Glomerular visceral epithelial cell (primary cell): Measurements from ENCODE around the gene LDLRAD4.

ENCODE experiments used
- DNase-seq: peaks from one replicate; pipeline ENCODE4 v3.0.0-alpha.2; 2016; ENCODE audit errors: extremely low spot score

The LDLRAD4 gene

DNA sequence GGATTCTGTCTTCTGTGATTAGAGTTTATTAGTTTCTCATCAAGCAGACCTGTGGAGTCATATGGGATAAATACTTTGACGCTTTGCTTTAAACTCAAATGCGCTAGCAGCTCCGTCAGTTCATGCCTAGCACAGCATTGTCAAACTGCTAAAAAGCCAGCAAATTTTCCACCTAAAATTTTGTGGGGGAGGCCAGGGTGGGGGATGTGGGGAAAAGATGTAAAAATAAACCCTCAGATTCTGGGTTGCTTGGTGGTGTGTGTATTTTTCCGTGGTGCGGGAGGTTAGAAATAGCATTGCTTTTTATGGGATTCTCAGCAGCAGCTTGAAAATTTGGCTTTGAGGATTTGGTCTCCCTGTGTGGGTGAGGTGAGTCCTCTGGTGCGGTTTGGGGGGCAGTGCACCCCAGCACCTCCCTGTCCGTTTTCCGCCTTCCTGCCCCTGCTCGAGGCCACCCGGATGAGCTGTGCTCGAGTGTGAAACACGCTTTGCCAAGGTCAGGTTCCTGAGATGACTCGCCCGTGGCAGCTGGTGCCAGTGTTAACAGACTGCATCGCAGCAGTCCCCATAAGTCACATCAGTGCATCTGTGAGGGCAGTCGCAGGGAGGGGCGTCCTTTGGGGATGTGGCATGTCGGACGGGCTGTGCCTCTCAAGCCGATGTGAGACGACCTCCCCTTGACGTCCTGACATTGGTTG lies 65.9 kb downstream of the LDLRAD4 start:
- DNase-seq = no peak

DNA sequence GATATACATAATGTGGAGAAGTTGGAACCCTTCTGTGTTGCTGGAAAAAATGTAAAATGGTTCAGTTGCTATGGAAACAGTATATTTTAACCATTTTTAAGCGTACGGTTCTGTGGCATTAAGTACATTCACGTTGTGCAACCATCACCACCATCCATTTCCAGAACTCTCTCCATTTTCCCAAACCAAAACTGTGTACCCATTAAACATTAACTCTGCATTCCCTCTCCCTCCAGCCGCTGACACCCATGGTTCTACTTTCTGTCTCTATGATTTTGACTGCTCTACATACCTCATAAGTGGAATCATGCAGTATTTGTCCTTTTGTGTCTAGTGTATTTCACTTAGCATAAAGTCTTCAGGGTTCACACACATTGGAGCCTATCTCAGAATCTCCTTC lies 67.3 kb downstream of the LDLRAD4 start:
- DNase-seq = no peak

GRCh38 chr18:13286456-13287125 lies 68.0 kb downstream of the LDLRAD4 start:
- DNase-seq = no peak

DNA sequence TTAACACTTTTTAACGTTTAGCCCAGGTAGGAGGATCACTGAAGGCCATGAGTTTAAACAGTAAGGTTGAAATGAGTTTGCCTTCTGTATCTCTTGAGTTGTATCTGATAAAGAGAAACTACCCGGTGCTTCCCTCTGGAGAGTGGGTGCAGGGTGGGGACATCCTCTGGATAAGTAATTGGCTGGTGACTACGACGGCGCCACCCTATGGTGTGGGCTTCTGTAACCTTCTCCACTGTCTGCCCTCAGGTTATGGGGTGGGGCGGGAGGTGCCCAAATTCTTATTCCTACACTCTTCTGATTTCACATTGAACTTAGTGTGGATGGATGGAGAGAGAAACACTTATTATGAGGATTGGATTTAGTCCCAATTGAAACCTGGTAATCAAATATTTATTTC lies 68.8 kb downstream of the LDLRAD4 start:
- DNase-seq = no peak

DNA sequence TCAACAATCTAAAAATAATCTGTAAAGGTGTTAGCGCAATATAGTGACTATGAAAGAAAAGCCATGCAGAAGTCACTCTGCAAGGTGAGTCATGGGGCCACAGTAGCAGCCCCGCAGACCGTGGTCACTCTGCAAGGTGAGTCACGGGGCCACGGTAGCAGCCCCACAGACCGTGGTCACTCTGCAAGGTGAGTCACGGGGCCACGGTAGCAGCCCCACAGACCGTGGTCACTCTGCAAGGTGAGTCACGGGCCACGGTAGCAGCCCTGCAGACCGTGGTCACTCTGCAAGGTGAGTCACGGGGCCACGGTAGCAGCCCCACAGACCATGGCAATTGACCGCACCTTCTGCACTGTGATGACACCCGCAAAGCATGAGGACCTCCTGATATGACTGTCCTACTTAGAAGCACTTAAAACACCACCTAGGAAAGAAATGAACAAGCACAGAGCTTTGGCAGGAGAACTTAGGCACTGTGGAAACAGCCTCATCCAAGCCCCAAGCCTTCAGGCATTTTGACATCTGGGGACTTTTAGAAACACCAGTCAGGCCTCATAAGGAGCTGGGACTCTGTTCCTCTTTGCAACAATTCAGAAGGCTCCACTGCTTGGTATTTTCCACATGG lies 70.1 kb downstream of the LDLRAD4 start:
- DNase-seq = no peak

- no peak for DNase-seq
Observed at GRCh38 chr18:13289481-13290205, 71.1 kb downstream of the LDLRAD4 start.

DNA sequence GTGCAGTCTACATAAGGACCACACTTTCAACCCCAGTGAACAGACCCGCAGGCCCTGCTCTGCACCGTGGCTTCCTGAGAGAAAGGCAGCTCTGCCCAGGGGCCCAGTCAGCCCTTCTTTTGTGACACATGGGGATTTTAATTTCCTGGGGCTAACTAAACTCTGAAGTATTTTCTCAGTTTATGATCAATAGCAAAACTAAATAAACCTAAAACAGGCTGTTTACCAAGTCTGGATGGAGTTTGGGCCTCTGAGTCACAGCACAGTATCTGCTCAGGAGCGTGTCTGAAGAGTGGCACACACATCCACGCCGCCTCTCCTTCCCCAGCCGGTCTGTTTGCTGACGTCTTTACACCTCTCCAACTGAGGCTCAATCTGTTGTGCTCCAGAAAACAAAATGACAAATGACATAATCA lies 72.3 kb downstream of the LDLRAD4 start:
- no peak for DNase-seq

- DNase-seq = no peak
Observed at GRCh38 chr18:13291299-13291698, 72.7 kb downstream of the LDLRAD4 start.

DNA sequence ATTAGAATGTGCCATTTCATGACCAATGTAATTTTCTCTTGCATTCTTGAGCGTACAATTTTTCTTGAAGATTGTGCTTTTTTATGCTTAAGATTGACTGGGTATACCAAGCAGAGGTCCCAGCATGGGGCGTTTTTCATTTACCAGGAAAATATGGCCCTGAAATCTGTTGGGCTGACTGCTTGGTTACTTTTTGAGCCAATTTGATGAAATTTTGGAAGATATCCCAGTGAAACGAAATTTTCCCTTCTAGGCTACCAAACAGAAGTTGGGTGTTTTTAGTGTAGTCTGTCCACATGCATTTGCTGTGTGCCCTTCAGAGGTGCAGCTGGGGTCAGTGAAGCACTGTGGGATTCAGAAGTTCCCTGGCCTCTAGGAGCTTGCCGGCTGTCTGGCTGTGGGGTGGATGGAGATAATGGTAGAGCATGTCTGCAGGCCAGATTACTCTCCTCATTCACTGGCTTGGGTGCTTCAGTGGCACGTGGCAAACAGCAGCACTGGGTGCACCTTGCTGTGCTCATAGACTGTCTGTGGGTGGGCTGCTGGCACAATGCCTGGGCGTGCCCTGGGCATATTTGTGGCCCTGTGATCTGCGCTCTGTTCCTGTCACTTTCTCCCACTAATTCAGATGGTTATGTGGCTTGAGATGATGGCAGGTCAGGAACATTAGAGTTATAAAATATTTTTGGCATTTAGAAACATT lies 73.3 kb downstream of the LDLRAD4 start:
- DNase-seq = no peak

DNA sequence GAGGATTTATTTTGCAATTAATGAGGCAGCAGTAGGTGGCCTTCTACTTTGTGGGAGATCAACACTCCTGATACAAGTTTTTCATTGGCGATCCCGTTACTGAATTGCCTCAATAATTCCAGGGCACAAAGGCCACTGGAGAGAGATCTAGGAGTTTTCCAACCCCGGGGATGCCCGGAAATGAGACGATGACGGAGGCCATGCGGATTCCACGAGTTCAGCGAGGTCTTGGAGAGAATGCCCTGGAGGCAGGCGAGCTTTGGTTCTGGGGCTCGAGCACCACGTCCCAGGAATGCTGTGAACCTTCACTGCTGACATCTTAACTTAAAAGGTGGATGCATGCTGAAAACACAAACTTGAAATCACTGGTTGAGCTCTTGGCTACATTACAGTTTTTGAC lies 74.2 kb downstream of the LDLRAD4 start:
- no peak for DNase-seq

DNA sequence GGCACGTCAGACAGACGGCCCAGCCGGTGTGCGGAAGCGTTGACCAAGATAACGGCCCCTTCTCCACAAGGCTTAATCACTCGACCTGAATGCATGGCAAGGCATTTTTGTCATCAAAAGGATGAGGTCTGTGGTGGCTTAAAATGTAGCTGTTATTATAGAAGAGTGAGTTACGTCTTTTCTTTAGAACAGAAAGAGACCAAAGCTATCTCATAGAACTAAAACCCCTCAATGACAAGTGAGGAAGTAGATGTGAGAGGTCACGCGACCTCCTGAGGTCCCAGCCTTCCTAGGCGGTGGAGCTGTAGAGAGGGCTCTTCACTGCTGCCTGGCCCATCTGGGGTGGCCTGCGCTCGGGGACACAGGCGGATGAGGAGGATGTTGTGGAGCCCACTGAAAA lies 75.7 kb downstream of the LDLRAD4 start:
- no peak for DNase-seq

GRCh38 chr18:13295894-13296293 lies 77.3 kb downstream of the LDLRAD4 start:
- no peak for DNase-seq

DNA sequence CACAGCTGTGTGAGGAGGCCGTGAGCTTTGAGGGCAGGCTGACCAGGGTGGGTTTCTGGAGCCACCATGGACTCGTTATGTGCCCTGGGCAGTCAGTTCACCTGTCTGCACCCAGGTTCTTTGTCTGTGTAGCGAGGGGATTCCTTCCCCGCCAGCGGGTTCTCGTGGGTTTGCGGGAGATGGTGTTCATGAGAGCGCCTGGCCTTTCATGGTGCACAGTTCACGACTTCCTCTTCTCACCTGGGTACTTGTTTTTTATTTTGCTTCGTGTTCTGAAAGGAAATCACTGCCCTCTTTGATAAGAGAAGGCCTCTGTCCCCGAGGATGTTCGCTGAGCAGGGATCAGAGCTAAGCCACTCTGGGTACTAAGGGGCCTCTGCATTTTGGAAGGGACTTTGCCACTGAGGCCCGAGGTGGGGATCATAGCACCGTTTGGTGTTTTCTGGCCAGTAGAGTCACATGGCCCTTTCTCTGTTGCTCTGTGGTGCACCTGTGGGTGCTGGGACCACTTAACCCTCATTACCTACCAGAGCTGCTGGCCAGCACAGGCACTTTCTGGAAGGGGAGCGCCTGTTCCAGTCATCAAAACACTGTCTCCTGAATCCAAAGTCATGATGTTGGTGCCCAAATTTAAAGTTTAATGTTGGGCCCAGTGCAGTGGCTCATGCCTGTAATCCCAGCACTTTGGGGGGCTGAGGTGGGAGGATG lies 78.5 kb downstream of the LDLRAD4 start:
- no peak for DNase-seq

DNA sequence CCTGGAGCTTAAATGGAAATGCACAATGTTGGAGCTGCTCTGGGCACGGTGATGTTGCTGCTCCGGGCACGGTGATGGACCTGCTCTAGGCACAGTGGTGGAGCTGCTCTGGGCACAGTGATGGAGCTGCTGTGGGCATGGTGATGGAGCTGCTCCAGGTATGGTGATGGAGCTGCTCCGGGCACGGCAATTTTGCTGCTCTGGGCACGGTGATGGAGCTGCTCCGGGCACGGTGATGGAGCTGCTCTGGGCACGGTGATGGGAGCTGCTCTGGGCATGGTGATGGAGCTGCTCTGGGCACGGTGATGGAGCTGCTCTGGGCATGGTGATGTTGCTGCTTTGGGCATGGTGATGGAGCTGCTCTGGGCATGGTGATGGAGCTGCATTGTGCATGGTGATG lies 79.7 kb downstream of the LDLRAD4 start:
- no peak for DNase-seq

DNA sequence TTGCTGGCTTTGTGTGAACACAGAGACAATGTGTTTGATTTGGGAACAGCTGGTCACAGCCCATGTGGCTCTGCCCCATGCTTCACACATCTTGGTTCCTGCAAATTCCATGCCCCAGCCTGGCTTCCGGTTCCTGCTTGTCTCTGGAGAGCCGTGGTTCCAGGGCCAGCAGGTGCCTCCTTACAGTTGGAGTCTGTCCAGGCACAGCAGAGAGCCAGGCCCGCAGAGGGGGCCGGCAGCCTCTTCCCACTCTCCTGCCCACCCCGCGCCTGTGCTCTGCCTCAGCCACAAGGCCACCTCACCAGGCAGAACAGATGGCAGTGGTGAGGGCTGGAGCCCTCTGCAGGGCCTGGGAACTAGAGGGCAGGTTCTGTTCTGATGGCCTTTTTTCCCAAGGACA lies 81.5 kb downstream of the LDLRAD4 start:
- DNase-seq = no peak

GRCh38 chr18:13300796-13301195 lies 82.2 kb downstream of the LDLRAD4 start:
- no peak for DNase-seq

DNA sequence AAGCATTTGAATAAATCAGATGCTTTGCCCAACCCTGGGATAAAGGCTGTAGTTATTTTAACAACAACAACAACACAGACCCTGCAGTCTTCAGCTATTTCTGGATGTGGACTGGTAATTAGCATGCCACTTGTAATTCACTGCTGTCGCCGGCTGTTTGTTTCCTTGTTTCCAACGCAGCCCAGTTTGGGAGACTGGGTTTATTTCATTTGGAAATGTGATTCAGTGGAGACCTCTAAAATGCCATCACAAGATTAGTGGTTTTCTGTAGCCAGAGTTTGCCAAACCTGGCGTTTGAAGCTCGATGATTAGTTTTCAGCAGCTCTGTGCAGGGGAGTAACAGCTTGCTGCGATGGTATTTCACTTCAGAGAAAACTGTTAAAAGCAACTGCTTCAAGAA lies 83.5 kb downstream of the LDLRAD4 start:
- DNase-seq = no peak

DNA sequence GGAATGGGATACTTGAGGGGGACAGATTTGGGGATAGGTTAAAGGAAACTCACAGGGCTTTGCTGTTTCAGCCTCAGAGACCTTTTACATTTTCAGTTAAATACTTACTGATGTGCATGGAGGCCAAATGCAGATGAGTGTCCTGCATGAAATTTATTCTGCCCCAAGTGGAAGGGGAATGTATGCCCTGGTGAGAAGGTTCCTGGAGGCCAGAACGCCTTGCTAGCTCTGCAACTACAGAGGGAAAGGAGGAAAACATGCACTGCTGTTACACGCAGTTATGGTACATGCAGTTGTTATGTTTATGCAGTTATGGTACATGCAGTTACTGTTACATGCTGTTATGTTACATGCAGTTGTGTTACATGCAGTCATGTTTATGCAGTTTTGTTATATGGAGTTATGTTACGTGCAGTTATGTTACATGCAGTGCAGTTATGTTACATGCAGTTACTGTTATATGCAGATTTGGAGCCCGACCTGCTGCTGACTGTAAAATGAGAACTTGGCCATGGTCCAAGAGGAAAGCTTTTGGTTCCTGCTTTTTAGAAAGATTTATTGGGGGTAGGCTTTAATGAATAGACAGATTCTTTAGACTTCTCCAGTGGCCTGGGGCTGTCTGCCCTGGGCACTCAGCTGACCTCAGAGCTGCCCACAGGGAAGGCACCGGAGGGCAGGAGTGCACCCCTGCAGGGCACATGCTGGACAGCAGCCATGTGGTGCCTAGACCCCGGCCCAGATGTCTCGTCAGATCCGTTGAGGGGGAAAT lies 84.1 kb downstream of the LDLRAD4 start:
- no peak for DNase-seq

- no peak for DNase-seq
Observed at GRCh38 chr18:13303756-13304364, 85.3 kb downstream of the LDLRAD4 start.

- DNase-seq = no peak
Observed at GRCh38 chr18:13305301-13305700, 86.7 kb downstream of the LDLRAD4 start.
